ENCODE results near the gene HMCES. TPM values are rescaled to one million over a fixed set of nuclear protein-coding genes. Genes with fewer than 3 reads are reported as not detected.
"Not testable (repeated sequence)": the region's sequence is repeated elsewhere in the genome, so short reads cannot be mapped to it uniquely, and the experiment has no call there.

The HMCES gene
- total RNA-seq, 4 donors from 2014 or later, result 18.2 to 36.7 (median 27.9) TPM

DNA sequence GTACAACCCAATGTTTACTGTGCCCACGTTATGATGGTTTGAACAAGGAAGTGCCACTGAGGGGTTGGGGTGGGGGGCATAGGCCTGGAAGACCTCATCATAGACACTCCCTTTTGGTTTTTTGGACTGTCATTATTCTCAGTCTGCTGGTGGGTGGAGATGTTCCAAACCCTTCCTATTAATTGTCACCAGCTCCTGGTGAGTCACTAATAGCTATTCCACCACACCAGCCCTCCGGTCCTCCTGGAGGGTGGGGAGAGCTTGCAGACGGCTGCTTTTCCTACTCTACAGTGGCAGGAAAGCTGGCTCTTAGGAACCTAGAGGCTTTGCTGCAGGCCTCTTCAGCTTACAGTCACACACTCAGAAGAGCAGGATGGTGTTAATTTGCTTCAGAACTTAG, 38.2 kb upstream of the HMCES start:
- TF ChIP-seq EP300 (IDR thresholded peaks at IDR 0.05) (no peak), POLR2A (IDR thresholded peaks at IDR 0.05) (no peak), CTCF (IDR thresholded peaks at IDR 0.05) (no peak)
- Histone ChIP-seq H3K27ac (peak overlapping the region in 1 of 4 donors; percentile 14), H3K4me1 (peaks cover 0 to 27% (median 5%) of the 10 kb centered on the region in 4 donors), H3K4me3 (no peak overlapping the region), H3K36me3 (peaks cover 0 to 11% (median 0%) of the 10 kb centered on the region in 3 donors), H3K9me3 (no peaks in the 10 kb centered on the region), H3K27me3 (no peaks in the 10 kb centered on the region)
- no peak for DNase-seq (ENCODE audit: low spot score in 2 of 2)
- 23 to 28% methylated on average over 3 of the region's 3 CpGs for WGBS, 2 donors

DNA sequence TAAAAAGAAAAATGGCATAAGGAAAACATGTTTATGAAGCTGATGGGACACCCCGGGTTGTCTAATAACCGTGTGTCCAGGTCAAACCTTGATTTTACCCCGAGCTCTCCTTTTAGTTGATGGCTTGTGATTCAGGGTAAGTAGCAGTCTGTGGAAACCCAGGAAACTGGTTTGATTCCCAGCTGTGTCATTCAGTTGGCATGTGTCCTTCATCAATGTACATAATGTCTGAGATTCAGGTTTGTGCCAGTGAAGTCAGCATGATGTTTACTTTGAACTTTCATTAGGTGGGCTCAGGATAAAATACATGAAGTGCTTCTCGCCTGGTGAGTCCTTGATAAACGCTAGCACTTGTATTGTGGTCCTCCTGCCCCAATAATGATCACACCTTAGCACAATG, 33.5 kb upstream of the HMCES start:
- H3K36me3 ChIP-seq, result peaks cover 0 to 11% (median 0%) of the 10 kb centered on the region in 3 donors
- H3K27ac ChIP-seq, result peak overlapping the region in 2 of 4 donors; percentile 68 to 73
- no peaks in the 10 kb centered on the region for H3K9me3 ChIP-seq
- DNase-seq (ENCODE audit: low spot score in 2 of 2), result no peak
- TF ChIP-seq CTCF (IDR thresholded peaks at IDR 0.05) (no peak), POLR2A (IDR thresholded peaks at IDR 0.05) (no peak)
- H3K27me3 ChIP-seq, result no peaks in the 10 kb centered on the region
- 72 to 73% methylated on average over 5 of the region's 5 CpGs for WGBS, 2 donors
- peaks cover 0 to 36% (median 13%) of the 10 kb centered on the region in 4 donors for H3K4me1 ChIP-seq
- no peak overlapping the region for H3K4me3 ChIP-seq

- DNase-seq (ENCODE audit: low spot score in 2 of 2), result peak; percentile 35 to 76
- peak overlapping the region in 2 of 4 donors; percentile 68 to 73 for H3K27ac ChIP-seq
- H3K36me3 ChIP-seq, result peaks cover 0 to 11% (median 0%) of the 10 kb centered on the region in 3 donors
- not testable (repeated sequence) for H3K4me3 ChIP-seq, H3K27me3 ChIP-seq, H3K9me3 ChIP-seq
- TF ChIP-seq CTCF (IDR thresholded peaks at IDR 0.05), result peak; percentile 84 to 94 (median 89)
- peak; percentile 25 to 51 for TF ChIP-seq EP300 (IDR thresholded peaks at IDR 0.05)
- peaks cover 0 to 37% (median 16%) of the 10 kb centered on the region in 4 donors for H3K4me1 ChIP-seq
- 19% methylated on average over 11 of the region's 11 CpGs for WGBS, 2 donors
Measured at GRCh38 chr3:129245641-129246306, 32.9 kb upstream of the HMCES start.

DNA sequence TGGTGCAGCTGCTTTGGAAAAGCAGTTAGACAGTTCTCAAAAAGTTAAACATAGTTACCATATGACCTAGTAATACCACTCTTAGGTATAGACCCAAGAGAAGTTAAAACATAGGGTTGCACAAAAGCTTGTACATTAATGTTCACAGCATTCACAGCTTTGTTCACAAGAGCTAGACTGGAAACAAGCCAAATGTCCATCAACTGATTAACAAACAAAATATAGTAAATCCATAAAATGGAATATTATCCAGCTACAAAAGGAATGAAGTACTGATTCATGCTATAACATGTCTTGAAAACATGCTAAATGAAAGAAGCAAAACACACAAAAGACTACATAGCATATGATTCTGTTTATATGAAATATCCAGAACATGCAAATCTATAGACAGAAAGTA, 32.0 kb upstream of the HMCES start:
- peaks cover 0 to 12% (median 0%) of the 10 kb centered on the region in 3 donors for H3K36me3 ChIP-seq
- TF ChIP-seq POLR2A (IDR thresholded peaks at IDR 0.05), result no peak
- no peak for TF ChIP-seq EP300 (IDR thresholded peaks at IDR 0.05)
- TF ChIP-seq CTCF (IDR thresholded peaks at IDR 0.05), result no peak
- peaks cover 0 to 46% (median 20%) of the 10 kb centered on the region in 4 donors for H3K4me1 ChIP-seq
- H3K27ac ChIP-seq, result no peak overlapping the region
- no peaks in the 10 kb centered on the region for H3K27me3 ChIP-seq
- no peak for DNase-seq (ENCODE audit: low spot score in 2 of 2)
- H3K4me3 ChIP-seq, result no peak overlapping the region
- H3K9me3 ChIP-seq, result no peaks in the 10 kb centered on the region

DNA sequence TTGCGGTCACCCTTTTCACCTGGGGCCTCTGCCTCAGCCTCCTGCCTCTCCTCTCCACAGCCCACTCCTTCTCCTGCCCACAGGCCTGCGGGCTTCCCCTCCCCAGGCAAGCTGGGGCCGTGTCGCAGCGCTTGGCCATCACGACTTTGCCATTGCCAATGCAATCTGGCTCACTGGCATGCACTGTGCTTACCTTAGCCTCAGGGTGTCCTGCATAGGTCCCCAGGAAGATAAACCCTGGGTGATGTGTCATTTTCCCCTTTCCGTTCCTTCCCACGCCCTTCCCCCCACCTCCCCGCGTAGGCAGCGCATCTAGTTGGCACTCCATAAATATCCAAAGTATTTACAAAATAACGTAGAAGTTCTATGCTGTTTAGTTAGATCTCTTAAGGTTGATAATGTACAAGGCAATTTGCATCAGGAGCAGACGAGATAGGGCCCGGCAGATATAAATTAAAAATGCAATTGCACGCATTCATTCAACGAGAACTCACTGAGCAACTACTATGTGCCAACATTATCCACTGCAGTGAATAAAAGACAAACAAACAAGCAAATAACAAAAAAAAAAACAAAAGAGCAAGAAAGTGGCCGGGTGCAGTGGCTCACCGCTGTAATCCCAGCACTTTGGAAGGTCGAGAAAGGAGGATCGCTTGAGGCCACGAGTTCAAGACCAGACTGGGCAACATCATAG, 30.2 kb upstream of the HMCES start:
- H3K9me3 ChIP-seq, result no peaks in the 10 kb centered on the region
- 46 to 48% methylated on average over 21 of the region's 21 CpGs for WGBS, 2 donors
- H3K4me1 ChIP-seq, result peaks cover 0 to 56% (median 20%) of the 10 kb centered on the region in 4 donors
- H3K27me3 ChIP-seq, result no peaks in the 10 kb centered on the region
- TF ChIP-seq CTCF (IDR thresholded peaks at IDR 0.05) (no peak), POLR2A (IDR thresholded peaks at IDR 0.05) (no peak), EP300 (IDR thresholded peaks at IDR 0.05) (no peak)
- peaks cover 0 to 19% (median 14%) of the 10 kb centered on the region in 3 donors for H3K36me3 ChIP-seq
- no peak for DNase-seq (ENCODE audit: low spot score in 2 of 2)
- peak overlapping the region; percentile 37 to 93 (median 90) for H3K27ac ChIP-seq
- peak overlapping the region; percentile 79 to 96 (median 82) for H3K4me3 ChIP-seq

All from tibial nerve (tissue), 4 donors.